GM23338 (cell line): ENCODE data around the gene SYNGR4.

ENCODE experiments used
- CREB1 ChIP-seq: fragments of 250-450 bp; sonication (Bioruptor Pico); IDR thresholded peaks from 2 replicates; pipeline ENCODE4 v1.5.0; 2020; ENCODE audit warnings: low read depth, mild to moderate bottlenecking, moderate library complexity
- CTCF ChIP-seq, 2 experiments: fragments of 200-600 bp in 1 of 2; sonication (generic) in 1 of 2; conservative IDR thresholded peaks; 2 replicates each; pipeline versions ENCODE4 v1.5.1 to v1.6.1; 2016 to 2017; ENCODE audit warnings: antibody characterized with exemption in 2 of 2, low read depth in 2 of 2, mild to moderate bottlenecking in 2 of 2, moderate library complexity in 1 of 2
- ETS1 ChIP-seq: IDR thresholded peaks from 2 replicates; pipeline ENCODE4 v1.6.1; 2016; ENCODE audit warnings: antibody characterized with exemption
- EZH2 ChIP-seq: fragments of 200-600 bp; sonication (generic); IDR thresholded peaks from one replicate; pipeline ENCODE4 v1.8.0; 2017; ENCODE audit warnings: antibody characterized with exemption, mild to moderate bottlenecking, low read depth; ENCODE audit not compliant: unreplicated experiment
- EZH2phosphoT487 ChIP-seq: fragments of 200-600 bp; sonication (generic); IDR thresholded peaks from one replicate; pipeline ENCODE4 v1.8.1; 2018; ENCODE audit warnings: antibody characterized with exemption; ENCODE audit not compliant: unreplicated experiment
- JUNB ChIP-seq: IDR thresholded peaks from one replicate; pipeline ENCODE4 v1.6.1; 2016; ENCODE audit warnings: antibody characterized with exemption; ENCODE audit not compliant: unreplicated experiment
- NANOG ChIP-seq: IDR thresholded peaks from 2 replicates; pipeline ENCODE4 v1.6.1; 2016; ENCODE audit warnings: antibody characterized with exemption, borderline replicate concordance
- POLR2AphosphoS5 ChIP-seq: IDR thresholded peaks from 2 replicates; pipeline ENCODE4 v1.6.1; 2016; ENCODE audit warnings: antibody characterized with exemption, low read depth
- REST ChIP-seq: IDR thresholded peaks from one replicate; pipeline ENCODE4 v1.6.1; 2018; ENCODE audit warnings: antibody characterized with exemption; ENCODE audit not compliant: unreplicated experiment
- STAT1 ChIP-seq: IDR thresholded peaks from one replicate; pipeline ENCODE4 v1.6.1; 2016; ENCODE audit warnings: antibody characterized with exemption; ENCODE audit not compliant: unreplicated experiment

- TF ChIP-seq REST (no peak), CTCF (conservative IDR thresholded peaks at IDR 0.05; ENCODE audit: low read depth in 2 of 2) (no peak), EZH2phosphoT487 (no peak), STAT1 (no peak), EZH2 (no peak), POLR2AphosphoS5 (no peak), NANOG (no peak), CREB1 (0 out of 2 replicates have a peak, but pooled peaks have one; percentile 32), JUNB (no peak), ETS1 (no peak)
Observed at GRCh38 chr19:48329167-48329891, 34.8 kb upstream of the SYNGR4 start.
